IPS-15b (cell line): ENCODE data around the gene UST.
"Not testable (repeated sequence)": the region's sequence is repeated elsewhere in the genome, so short reads cannot be mapped to it uniquely, and the experiment has no call there.

ENCODE experiments used
- H3K27me3 ChIP-seq: one replicate; pipeline ENCODE4 v1.6.1; 2013; ENCODE audit warnings: low read length; ENCODE audit not compliant: control insufficient read depth, insufficient read depth
- H3K36me3 ChIP-seq: one replicate; pipeline ENCODE4 v1.6.1; 2013; ENCODE audit warnings: low read length; ENCODE audit not compliant: control insufficient read depth, insufficient read depth
- H3K4me1 ChIP-seq: one replicate; pipeline ENCODE4 v1.6.1; 2013; ENCODE audit warnings: mild to moderate bottlenecking, low read length; ENCODE audit not compliant: control insufficient read depth, insufficient read depth
- H3K4me3 ChIP-seq: one replicate; pipeline ENCODE4 v1.5.1; 2013; ENCODE audit warnings: low read depth, low read length
- H3K9ac ChIP-seq: one replicate; pipeline ENCODE4 v1.6.1; 2013; ENCODE audit warnings: low read depth, mild to moderate bottlenecking, low read length
- H3K9me3 ChIP-seq: one replicate; pipeline ENCODE4 v1.6.1; 2013; ENCODE audit warnings: mild to moderate bottlenecking, low read length; ENCODE audit not compliant: control insufficient read depth, insufficient read depth

Gene UST

GRCh38 chr6:148867862-148868261 is 121.0 kb downstream of the UST start:
- Histone ChIP-seq H3K4me3 (no peak overlapping the region), H3K9ac (no peak overlapping the region), H3K4me1 (peaks cover 24% of the 10 kb centered on the region)

GRCh38 chr6:148868314-148868713 is 121.5 kb downstream of the UST start:
- H3K27me3 ChIP-seq: no peaks in the 10 kb centered on the region
- H3K36me3 ChIP-seq: no peaks in the 10 kb centered on the region
- H3K4me3 ChIP-seq: no peak overlapping the region
- no peaks in the 10 kb centered on the region for H3K9me3 ChIP-seq
- H3K9ac ChIP-seq: no peak overlapping the region
- peaks cover 24% of the 10 kb centered on the region for H3K4me1 ChIP-seq

More at GRCh38 chr6:148867862-148868261, 121.0 kb downstream of the UST start:
- H3K27me3 ChIP-seq: no peaks in the 10 kb centered on the region
- H3K9me3 ChIP-seq: no peaks in the 10 kb centered on the region
- H3K36me3 ChIP-seq: no peaks in the 10 kb centered on the region

GRCh38 chr6:148868901-148869300 is 122.1 kb downstream of the UST start:
- peaks cover 23% of the 10 kb centered on the region for H3K4me1 ChIP-seq
- H3K9ac ChIP-seq: no peak overlapping the region
- H3K36me3 ChIP-seq: no peaks in the 10 kb centered on the region
- no peak overlapping the region for H3K4me3 ChIP-seq
- H3K9me3 ChIP-seq: no peaks in the 10 kb centered on the region
- no peaks in the 10 kb centered on the region for H3K27me3 ChIP-seq

GRCh38 chr6:148869585-148869984 is 122.8 kb downstream of the UST start:
- Histone ChIP-seq H3K36me3 (no peaks in the 10 kb centered on the region), H3K4me3 (no peak overlapping the region), H3K9me3 (no peaks in the 10 kb centered on the region), H3K27me3 (no peaks in the 10 kb centered on the region), H3K9ac (no peak overlapping the region), H3K4me1 (peaks cover 21% of the 10 kb centered on the region)

- no peak overlapping the region for H3K4me3 ChIP-seq
- H3K9me3 ChIP-seq: no peaks in the 10 kb centered on the region
- H3K27me3 ChIP-seq: no peaks in the 10 kb centered on the region
- no peaks in the 10 kb centered on the region for H3K36me3 ChIP-seq
- H3K4me1 ChIP-seq: peaks cover 17% of the 10 kb centered on the region
- no peak overlapping the region for H3K9ac ChIP-seq
Measured at GRCh38 chr6:148873154-148873553, 126.3 kb downstream of the UST start.

- Histone ChIP-seq H3K4me1 (peaks cover 13% of the 10 kb centered on the region), H3K27me3 (no peaks in the 10 kb centered on the region), H3K9me3 (no peaks in the 10 kb centered on the region), H3K36me3 (no peaks in the 10 kb centered on the region), H3K9ac (no peak overlapping the region), H3K4me3 (no peak overlapping the region)
Measured at GRCh38 chr6:148873868-148874267, 127.0 kb downstream of the UST start.

- Histone ChIP-seq H3K4me3 (no peak overlapping the region), H3K27me3 (no peaks in the 10 kb centered on the region), H3K9me3 (no peaks in the 10 kb centered on the region)
Measured at GRCh38 chr6:148874698-148875293, 128.0 kb downstream of the UST start.

GRCh38 chr6:148878683-148879082 is 131.9 kb downstream of the UST start:
- no peaks in the 10 kb centered on the region for H3K9me3 ChIP-seq
- peaks cover 16% of the 10 kb centered on the region for H3K4me1 ChIP-seq
- H3K9ac ChIP-seq: no peak overlapping the region
- no peak overlapping the region for H3K4me3 ChIP-seq
- no peaks in the 10 kb centered on the region for H3K27me3 ChIP-seq
- no peaks in the 10 kb centered on the region for H3K36me3 ChIP-seq

More at GRCh38 chr6:148874698-148875293, 128.0 kb downstream of the UST start:
- H3K36me3 ChIP-seq: no peaks in the 10 kb centered on the region
- H3K4me1 ChIP-seq: peaks cover 13% of the 10 kb centered on the region
- no peak overlapping the region for H3K9ac ChIP-seq

- H3K9me3 ChIP-seq, H3K4me3 ChIP-seq, H3K36me3 ChIP-seq, H3K9ac ChIP-seq, H3K27me3 ChIP-seq: not testable (repeated sequence)
- H3K4me1 ChIP-seq: peaks cover 22% of the 10 kb centered on the region
Measured at GRCh38 chr6:148880742-148881141, 133.9 kb downstream of the UST start.

GRCh38 chr6:148881593-148882311 is 134.9 kb downstream of the UST start:
- H3K27me3 ChIP-seq: no peaks in the 10 kb centered on the region
- H3K4me1 ChIP-seq: peaks cover 20% of the 10 kb centered on the region
- no peak overlapping the region for H3K9ac ChIP-seq
- H3K9me3 ChIP-seq: no peaks in the 10 kb centered on the region
- H3K4me3 ChIP-seq: no peak overlapping the region
- H3K36me3 ChIP-seq: no peaks in the 10 kb centered on the region

GRCh38 chr6:148883270-148883669 is 136.4 kb downstream of the UST start:
- H3K36me3 ChIP-seq: no peaks in the 10 kb centered on the region
- H3K4me1 ChIP-seq: peaks cover 20% of the 10 kb centered on the region
- H3K9me3 ChIP-seq: no peaks in the 10 kb centered on the region
- no peaks in the 10 kb centered on the region for H3K27me3 ChIP-seq
- H3K4me3 ChIP-seq: no peak overlapping the region
- H3K9ac ChIP-seq: no peak overlapping the region

- Histone ChIP-seq H3K27me3 (no peaks in the 10 kb centered on the region), H3K9me3 (no peaks in the 10 kb centered on the region), H3K9ac (no peak overlapping the region), H3K4me1 (peaks cover 20% of the 10 kb centered on the region), H3K4me3 (no peak overlapping the region), H3K36me3 (no peaks in the 10 kb centered on the region)
Measured at GRCh38 chr6:148884461-148884860, 137.6 kb downstream of the UST start.
